Upper lobe of left lung (tissue), 6 donors: ENCODE data around the gene TK1. TPM values are rescaled to one million over a fixed set of nuclear protein-coding genes. Genes with fewer than 3 reads are reported as not detected.
"Not testable (repeated sequence)": the region's sequence is repeated elsewhere in the genome, so short reads cannot be mapped to it uniquely, and the experiment has no call there.

Source experiments
- ATAC-seq, 2 donors: fragments of 200-7000 bp; cut with Tn5 transposase; one replicate each; pipeline ENCODE4 v1.9.1; 2022; ENCODE audit warnings: mild to moderate bottlenecking in 2 of 2, moderate library complexity in 2 of 2; ENCODE audit not compliant: low FRiP score in 2 of 2
- DNase-seq, 2 donors: peaks; one replicate each; pipeline ENCODE4 v3.0.0-alpha.2; 2019 to 2020
- H3K27ac ChIP-seq, 4 donors: fragments of 200-600 bp; sonication (generic); one replicate each; pipeline ENCODE4 v1.5.1; 2016 to 2019
- H3K27me3 ChIP-seq, 4 donors: fragments of 200-600 bp; sonication (generic); one replicate each; pipeline ENCODE4 v1.5.1; 2017 to 2019
- H3K36me3 ChIP-seq, 4 donors: fragments of 200-600 bp; sonication (generic); one replicate each; pipeline ENCODE4 v1.5.1; 2016 to 2019
- H3K4me1 ChIP-seq, 4 donors: fragments of 200-600 bp; sonication (generic); one replicate each; pipeline ENCODE4 v1.5.1; 2018 to 2019
- H3K4me3 ChIP-seq, 4 donors: fragments of 200-600 bp; sonication (generic); one replicate each; pipeline ENCODE4 v1.5.1; 2017 to 2019; ENCODE audit warnings: mild to moderate bottlenecking in 2 of 4, moderate library complexity in 1 of 4
- H3K9me3 ChIP-seq, 4 donors: fragments of 200-600 bp; sonication (generic); one replicate each; pipeline ENCODE4 v1.5.1; 2018 to 2019
- EP300 ChIP-seq, 4 donors: sonication (generic); formaldehyde crosslinking; IDR thresholded peaks; one replicate each; pipeline ENCODE4 v1.5.1; 2017; ENCODE audit warnings: antibody characterized with exemption in 4 of 4, control low read depth in 2 of 4
- POLR2A ChIP-seq, 4 donors: fragments of 450-650 bp; IDR thresholded peaks; one replicate each; pipeline ENCODE4 v1.5.1; 2016 to 2017; ENCODE audit warnings: antibody characterized with exemption in 4 of 4, mild to moderate bottlenecking in 2 of 4
- POLR2AphosphoS5 ChIP-seq, 2 donors: sonication (generic); formaldehyde crosslinking; IDR thresholded peaks; one replicate each; pipeline ENCODE4 v1.5.1; 2017; ENCODE audit warnings: antibody characterized with exemption in 2 of 2
- WGBS, 2 donors: methylation state at CpG; one replicate each; pipeline ENCODE4 v1.1.5; 2017 to 2018; 5-methylcytosine and 5-hydroxymethylcytosine counted together
- total RNA-seq, 6 donors: library from RNA; depleted of rRNA in 4 of 6; stranded (reverse); fragments of >200 nt in 4 of 6; gene quantifications; one replicate each; pipeline versions ENCODE4 v1.1.0 to v1.2.1, GENCODE V29; 2016 to 2021
- TF ChIP-seq, protein P1 (sequence below), 6 experiments: fragments of 450-650 bp in 4 of 6; fragments of 200-600 bp in 2 of 6; sonication (generic) in 2 of 6; IDR thresholded peaks; one replicate each; pipeline ENCODE4 v1.5.1; 2016 to 2019; ENCODE audit warnings: antibody characterized with exemption in 6 of 6
- donor health status: DM: no; HTN: no; CAD: no; lungs with moderate emphysema.
- donor health status: DM: no; HTN: yes; CAD: no; lungs with severe emphysema.

The TK1 gene
- total RNA-seq, 6 donors from 2014 or later: 2.8 to 16.0 (median 9.0) TPM

DNA sequence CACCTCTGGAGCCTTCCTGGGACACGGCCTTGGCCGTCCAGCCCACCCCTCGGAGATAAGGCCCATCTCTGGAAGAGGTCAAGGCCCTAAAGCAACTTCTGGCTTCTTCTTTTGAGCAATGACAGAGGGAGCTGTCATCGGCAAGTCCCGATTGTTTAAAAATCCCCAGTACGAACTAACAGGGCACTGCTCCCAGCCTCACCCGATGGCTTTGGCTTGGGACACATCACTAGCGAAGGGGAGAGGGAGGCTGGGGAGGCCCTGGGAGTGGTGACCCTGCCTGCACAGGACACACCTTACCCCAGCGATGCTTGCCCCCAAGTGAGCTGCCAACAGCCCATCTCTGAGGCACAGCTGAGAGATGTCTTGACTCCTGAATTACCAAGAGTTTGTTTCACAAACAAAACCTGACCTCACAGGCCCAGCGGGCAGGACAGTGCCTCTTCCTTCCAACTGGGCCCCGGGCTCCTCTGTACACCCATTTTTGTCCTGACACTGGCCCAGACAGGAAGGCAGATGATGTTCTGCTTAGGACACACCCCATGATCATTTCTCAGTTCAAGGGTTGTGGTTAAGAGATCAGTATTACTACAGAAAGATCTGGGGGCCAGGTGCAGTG, 13.6 kb downstream of the TK1 start:
- Histone ChIP-seq H3K4me1 (peaks cover 74 to 86% (median 78%) of the 10 kb centered on the region in 4 donors), H3K27ac (peak overlapping the region; percentile 83 to 95 (median 92)), H3K9me3 (no peaks in the 10 kb centered on the region), H3K36me3 (peaks cover 0 to 31% (median 14%) of the 10 kb centered on the region in 4 donors), H3K4me3 (peak overlapping the region in 1 of 4 donors; percentile 24), H3K27me3 (no peaks in the 10 kb centered on the region)
- DNase-seq: no peak
- ATAC-seq: no peak
- 56 to 72% methylated on average over 9 to 11 of the region's 11 CpGs for WGBS, 2 donors
- TF ChIP-seq POLR2A (IDR thresholded peaks at IDR 0.05) (peak in 1 of 4 donors; percentile 41), POLR2AphosphoS5 (IDR thresholded peaks at IDR 0.05) (no peak)
- TF ChIP-seq, protein P1, sequence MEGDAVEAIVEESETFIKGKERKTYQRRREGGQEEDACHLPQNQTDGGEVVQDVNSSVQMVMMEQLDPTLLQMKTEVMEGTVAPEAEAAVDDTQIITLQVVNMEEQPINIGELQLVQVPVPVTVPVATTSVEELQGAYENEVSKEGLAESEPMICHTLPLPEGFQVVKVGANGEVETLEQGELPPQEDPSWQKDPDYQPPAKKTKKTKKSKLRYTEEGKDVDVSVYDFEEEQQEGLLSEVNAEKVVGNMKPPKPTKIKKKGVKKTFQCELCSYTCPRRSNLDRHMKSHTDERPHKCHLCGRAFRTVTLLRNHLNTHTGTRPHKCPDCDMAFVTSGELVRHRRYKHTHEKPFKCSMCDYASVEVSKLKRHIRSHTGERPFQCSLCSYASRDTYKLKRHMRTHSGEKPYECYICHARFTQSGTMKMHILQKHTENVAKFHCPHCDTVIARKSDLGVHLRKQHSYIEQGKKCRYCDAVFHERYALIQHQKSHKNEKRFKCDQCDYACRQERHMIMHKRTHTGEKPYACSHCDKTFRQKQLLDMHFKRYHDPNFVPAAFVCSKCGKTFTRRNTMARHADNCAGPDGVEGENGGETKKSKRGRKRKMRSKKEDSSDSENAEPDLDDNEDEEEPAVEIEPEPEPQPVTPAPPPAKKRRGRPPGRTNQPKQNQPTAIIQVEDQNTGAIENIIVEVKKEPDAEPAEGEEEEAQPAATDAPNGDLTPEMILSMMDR (IDR thresholded peaks at IDR 0.05): no peak

DNA sequence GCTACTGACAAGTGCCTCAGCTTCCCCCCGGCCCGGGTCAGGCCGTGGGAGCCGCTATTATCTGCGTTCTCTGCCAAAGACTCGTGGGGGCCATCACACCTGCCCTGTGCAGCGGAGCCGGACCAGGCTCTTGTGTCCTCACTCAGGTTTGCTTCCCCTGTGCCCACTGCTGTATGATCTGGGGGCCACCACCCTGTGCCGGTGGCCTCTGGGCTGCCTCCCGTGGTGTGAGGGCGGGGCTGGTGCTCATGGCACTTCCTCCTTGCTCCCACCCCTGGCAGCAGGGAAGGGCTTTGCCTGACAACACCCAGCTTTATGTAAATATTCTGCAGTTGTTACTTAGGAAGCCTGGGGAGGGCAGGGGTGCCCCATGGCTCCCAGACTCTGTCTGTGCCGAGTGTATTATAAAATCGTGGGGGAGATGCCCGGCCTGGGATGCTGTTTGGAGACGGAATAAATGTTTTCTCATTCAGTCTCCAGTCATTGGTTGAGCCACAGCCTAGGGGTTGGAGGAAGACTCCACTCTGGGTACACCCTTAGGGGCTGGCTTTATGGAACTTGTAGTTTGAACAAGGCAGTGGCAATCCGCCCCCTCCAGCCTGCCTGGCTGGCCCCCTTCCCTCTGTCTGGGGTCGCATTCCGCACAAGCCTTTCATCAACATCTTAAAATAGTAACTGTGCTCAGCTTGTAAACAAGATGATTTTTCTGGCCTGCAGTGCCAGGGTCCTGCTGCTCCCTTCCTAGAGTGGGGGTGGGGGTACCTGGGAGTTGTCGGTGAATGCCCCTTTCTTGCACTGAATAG, 14.4 kb downstream of the TK1 start:
- ATAC-seq: peak in 1 of 2 donors; percentile 29
- peaks cover 77 to 91% (median 83%) of the 10 kb centered on the region in 4 donors for H3K4me1 ChIP-seq
- 26 to 28% methylated on average over 15 to 19 of the region's 19 CpGs for WGBS, 2 donors

DNA sequence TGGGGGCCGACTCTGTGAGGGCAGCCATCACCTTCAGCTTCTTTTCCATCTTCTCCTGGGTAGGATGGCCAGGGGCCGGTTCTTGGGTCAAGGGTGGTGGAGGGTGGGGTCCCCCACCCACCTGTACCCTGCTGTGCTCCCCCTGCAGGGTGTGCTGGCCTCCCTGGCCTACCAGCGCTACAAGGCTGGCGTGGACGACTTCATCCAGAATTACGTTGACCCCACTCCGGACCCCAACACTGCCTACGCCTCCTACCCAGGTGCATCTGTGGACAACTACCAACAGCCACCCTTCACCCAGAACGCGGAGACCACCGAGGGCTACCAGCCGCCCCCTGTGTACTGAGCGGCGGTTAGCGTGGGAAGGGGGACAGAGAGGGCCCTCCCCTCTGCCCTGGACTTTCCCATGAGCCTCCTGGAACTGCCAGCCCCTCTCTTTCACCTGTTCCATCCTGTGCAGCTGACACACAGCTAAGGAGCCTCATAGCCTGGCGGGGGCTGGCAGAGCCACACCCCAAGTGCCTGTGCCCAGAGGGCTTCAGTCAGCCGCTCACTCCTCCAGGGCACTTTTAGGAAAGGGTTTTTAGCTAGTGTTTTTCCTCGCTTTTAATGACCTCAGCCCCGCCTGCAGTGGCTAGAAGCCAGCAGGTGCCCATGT, 15.1 kb downstream of the TK1 start:
- ATAC-seq, H3K9me3 ChIP-seq, DNase-seq, H3K27me3 ChIP-seq: not testable (repeated sequence)
- H3K36me3 ChIP-seq: peaks cover 0 to 31% (median 14%) of the 10 kb centered on the region in 4 donors
- H3K4me3 ChIP-seq: peak overlapping the region in 2 of 4 donors; percentile 1 to 24
- peak overlapping the region; percentile 83 to 95 (median 92) for H3K27ac ChIP-seq
- WGBS, 2 donors: 78 to 87% methylated on average over 19 of the region's 19 CpGs
- H3K4me1 ChIP-seq: peaks cover 74 to 85% (median 79%) of the 10 kb centered on the region in 4 donors

More for the DNA sequence above, 14.4 kb downstream of the TK1 start:
- DNase-seq: peak; percentile 84 to 88
- Histone ChIP-seq H3K27me3 (no peaks in the 10 kb centered on the region), H3K4me3 (peak overlapping the region in 2 of 4 donors; percentile 1 to 24), H3K27ac (peak overlapping the region; percentile 83 to 95 (median 92)), H3K36me3 (peaks cover 0 to 31% (median 14%) of the 10 kb centered on the region in 4 donors), H3K9me3 (no peaks in the 10 kb centered on the region)
- TF ChIP-seq POLR2AphosphoS5 (IDR thresholded peaks at IDR 0.05) (peak in 1 of 2 donors; percentile 75), EP300 (IDR thresholded peaks at IDR 0.05) (no peak), POLR2A (IDR thresholded peaks at IDR 0.05) (peak in 1 of 4 donors; percentile 50)
- TF ChIP-seq, protein P1 (IDR thresholded peaks at IDR 0.05): no peak

GRCh38 chr17:78170692-78171590, 15.9 kb downstream of the TK1 start:
- no peaks in the 10 kb centered on the region for H3K27me3 ChIP-seq
- peaks cover 66 to 77% (median 71%) of the 10 kb centered on the region in 4 donors for H3K4me1 ChIP-seq
- no peaks in the 10 kb centered on the region for H3K9me3 ChIP-seq
- peak overlapping the region; percentile 83 to 95 (median 93) for H3K27ac ChIP-seq
- H3K36me3 ChIP-seq: peaks cover 0 to 31% (median 14%) of the 10 kb centered on the region in 4 donors
- DNase-seq (no peak), ATAC-seq (no peak)
- no peak for TF ChIP-seq POLR2AphosphoS5 (IDR thresholded peaks at IDR 0.05)
- TF ChIP-seq, protein P1 (IDR thresholded peaks at IDR 0.05): no peak
- WGBS, 2 donors: 84 to 89% methylated on average over 17 to 31 of the region's 31 CpGs
- no peak overlapping the region for H3K4me3 ChIP-seq
